ENCODE data around the gene LRMDA.

GRCh38 chr10:75709245-75709644, 277.8 kb downstream of the LRMDA start:
- TF ChIP-seq CTCF (IDR thresholded peaks at IDR 0.05; ENCODE audit: low read depth, low read length) (no peak), EZH2phosphoT487 (IDR thresholded peaks at IDR 0.05; ENCODE audit: low read depth) (no peak)

Measured in OCI-LY3 (cell line).